SK-N-SH (cell line): Measurements from ENCODE around the gene ELAPOR1. TPM values are rescaled to one million over a fixed set of nuclear protein-coding genes. Genes with fewer than 3 reads are reported as not detected.

ENCODE experiments used
- CTCF ChIA-PET: fragments of 300-600, 350-600 bp; formaldehyde crosslinking; extraction: SDS; loops from one replicate; lab custom pipeline; 2021; lab: Yijun Ruan, JAX
- POLR2A ChIA-PET: fragments of 350-600 bp; sonication (Branson Sonifier 250); formaldehyde crosslinking; extraction: SDS; loops from one replicate; lab custom pipeline; 2020; ENCODE audit warnings: antibody characterized with exemption, inconsistent platforms; lab: Yijun Ruan, JAX
- DNase-seq: peaks from one replicate; pipeline ENCODE4 v3.0.0; 2012
- H2AFZ ChIP-seq: fragments of 200-600 bp; sonication (generic); 2 replicates; pipeline ENCODE4 v1.8.1; 2016; ENCODE audit warnings: antibody characterized with exemption, mild to moderate bottlenecking, low read depth
- H3F3A ChIP-seq: fragments of 200-600 bp; sonication (generic); replicated peaks from 2 replicates; pipeline ENCODE3; 2016; ENCODE audit warnings: antibody characterized with exemption, mild to moderate bottlenecking; ENCODE audit not compliant: insufficient read depth
- H3K27ac ChIP-seq, 2 experiments: fragments of 200-500 bp in 1 of 2; fragments of 200-600 bp in 1 of 2; sonication (Bioruptor generic) in 1 of 2; sonication (generic), shearing (Covaris generic) in 1 of 2; 2 replicates each; pipeline versions ENCODE4 v1.5.1 to v1.6.1; 2014 to 2016; ENCODE audit warnings: low read depth in 2 of 2, inconsistent platforms in 1 of 2, low read length in 1 of 2, mild to moderate bottlenecking in 1 of 2, mixed read lengths in 1 of 2
- H3K27me3 ChIP-seq: fragments of 200-600 bp; sonication (generic), shearing (Covaris generic); 2 replicates; pipeline ENCODE4 v1.6.1; 2016; ENCODE audit warnings: mixed run types; ENCODE audit not compliant: insufficient read depth
- H3K36me3 ChIP-seq, 2 experiments: fragments of 200-500 bp in 1 of 2; fragments of 200-600 bp in 1 of 2; sonication (Bioruptor generic) in 1 of 2; sonication (generic) in 1 of 2; replicated peaks in 1 of 2; 2 replicates each; pipeline versions ENCODE3 to v1.5.1; 2014 to 2016; ENCODE audit warnings: low read length in 1 of 2, mild to moderate bottlenecking in 1 of 2; ENCODE audit not compliant: insufficient read depth in 2 of 2, control insufficient read depth in 1 of 2
- H3K4me1 ChIP-seq, 2 experiments: fragments of 200-500 bp in 1 of 2; fragments of 200-600 bp in 1 of 2; sonication (Bioruptor generic) in 1 of 2; sonication (generic), shearing (Covaris generic) in 1 of 2; 2 replicates each; pipeline versions ENCODE4 v1.5.1 to v1.6.1; 2014 to 2016; ENCODE audit warnings: low read depth in 1 of 2, low read length in 1 of 2, mixed run types in 1 of 2; ENCODE audit not compliant: insufficient read depth in 2 of 2, control insufficient read depth in 1 of 2
- H3K4me2 ChIP-seq: fragments of 200-600 bp; sonication (generic), shearing (Covaris generic); 2 replicates; pipeline ENCODE4 v1.6.1; 2017; ENCODE audit warnings: mixed run types
- H3K4me3 ChIP-seq, 2 experiments: fragments of 200-500 bp in 1 of 2; fragments of 200-600 bp in 1 of 2; sonication (Bioruptor generic) in 1 of 2; sonication (generic), shearing (Covaris generic) in 1 of 2; 2 replicates each; pipeline versions ENCODE4 v1.5.1 to v1.8.1; 2014 to 2016; ENCODE audit warnings: low read depth in 2 of 2, inconsistent platforms in 1 of 2, low read length in 1 of 2, mild to moderate bottlenecking in 1 of 2, mixed read lengths in 1 of 2, moderate library complexity in 1 of 2
- H3K79me2 ChIP-seq: fragments of 200-600 bp; sonication (generic); 2 replicates; pipeline ENCODE4 v1.8.1; 2017; ENCODE audit warnings: mild to moderate bottlenecking; ENCODE audit not compliant: insufficient read depth
- H3K9ac ChIP-seq: fragments of 200-600 bp; sonication (generic); 2 replicates; pipeline ENCODE4 v1.6.1; 2017; ENCODE audit warnings: mixed run types
- H3K9me2 ChIP-seq: fragments of 200-600 bp; sonication (generic); 2 replicates; pipeline ENCODE4 v1.6.1; 2017; ENCODE audit warnings: mixed run types
- H3K9me3 ChIP-seq: fragments of 200-600 bp; sonication (generic); 2 replicates; pipeline ENCODE4 v1.6.1; 2017; ENCODE audit warnings: mixed run types, mild to moderate bottlenecking, moderate library complexity
- H4K20me1 ChIP-seq: fragments of 200-600 bp; sonication (generic); 2 replicates; pipeline ENCODE4 v1.6.1; 2017; ENCODE audit warnings: mild to moderate bottlenecking, mixed run types; ENCODE audit not compliant: insufficient read depth
- EZH2phosphoT487 ChIP-seq: fragments of 200-600 bp; sonication (generic); IDR thresholded peaks from 2 replicates; pipeline ENCODE4 v1.6.1; 2017; ENCODE audit warnings: low read depth, mixed run types, mild to moderate bottlenecking, antibody characterized with exemption, moderate library complexity, borderline replicate concordance
- FOXJ3 ChIP-seq: sonication (generic); formaldehyde crosslinking; IDR thresholded peaks from 2 replicates; pipeline ENCODE4 v1.5.1; 2020; ENCODE audit warnings: mild to moderate bottlenecking, missing genetic modification reagents
- GABPA ChIP-seq: IDR thresholded peaks from 2 replicates; pipeline ENCODE4 v1.4.0; 2012; ENCODE audit warnings: low read depth, mild to moderate bottlenecking
- NFIC ChIP-seq: IDR thresholded peaks from 2 replicates; pipeline ENCODE4 v1.4.0; 2012; ENCODE audit warnings: borderline replicate concordance
- NRF1 ChIP-seq: IDR thresholded peaks from 2 replicates; pipeline ENCODE4 v1.6.1; 2012; ENCODE audit warnings: low read depth, mild to moderate bottlenecking, low read length
- POLR2AphosphoS5 ChIP-seq: IDR thresholded peaks from 2 replicates; pipeline ENCODE4 v1.6.1; 2012; ENCODE audit warnings: low read depth, low read length
- RAD21 ChIP-seq: IDR thresholded peaks from 2 replicates; pipeline ENCODE4 v1.6.1; 2012; ENCODE audit warnings: mild to moderate bottlenecking, low read length
- RCOR1 ChIP-seq: fragments of 150-350 bp; IDR thresholded peaks from 2 replicates; pipeline ENCODE4 v1.6.1; 2017; ENCODE audit warnings: antibody characterized with exemption, low read length
- RFX5 ChIP-seq: IDR thresholded peaks from 2 replicates; pipeline ENCODE4 v1.6.1; 2012; ENCODE audit warnings: mild to moderate bottlenecking, improper control_type of control experiment, low read length
- SIN3A ChIP-seq: IDR thresholded peaks from 2 replicates; pipeline ENCODE4 v1.6.1; 2012; ENCODE audit warnings: low read depth, mild to moderate bottlenecking, low read length, moderate library complexity, borderline replicate concordance
- SMC3 ChIP-seq: IDR thresholded peaks from 2 replicates; pipeline ENCODE4 v1.6.1; 2012; ENCODE audit warnings: low read depth, low read length, improper control_type of control experiment
- TAF1 ChIP-seq: IDR thresholded peaks from 2 replicates; pipeline ENCODE4 v1.6.1; 2012; ENCODE audit warnings: low read depth, mild to moderate bottlenecking, low read length, moderate library complexity, borderline replicate concordance
- TEAD4 ChIP-seq: IDR thresholded peaks from 2 replicates; pipeline ENCODE4 v1.4.0; 2012; ENCODE audit warnings: mild to moderate bottlenecking, borderline replicate concordance; ENCODE audit not compliant: insufficient read depth
- YY1 ChIP-seq: IDR thresholded peaks from 2 replicates; pipeline ENCODE4 v1.4.0; 2012; ENCODE audit warnings: low read depth, mild to moderate bottlenecking
- WGBS: methylation state at CpG from one replicate; pipeline ENCODE4 v1.1.6; 2017; ENCODE audit warnings: low lambda C conversion rate; 5-methylcytosine and 5-hydroxymethylcytosine counted together
- polyA plus RNA-seq, 3 experiments: library from polyadenylated mRNA; depleted of rRNA; stranded (reverse); fragments of >200 nt; gene quantifications; 2 replicates each; pipeline ENCODE4 v1.2.3, GENCODE V29; 2012
- TF ChIP-seq, protein P1 (sequence below): fragments of 200-600 bp; sonication (generic); IDR thresholded peaks from 2 replicates; pipeline ENCODE4 v1.6.1; 2017; ENCODE audit warnings: antibody characterized with exemption, mild to moderate bottlenecking, moderate library complexity

The ELAPOR1 gene
- polyA plus RNA-seq, 1 of the 3 experiments (the other 2 are of a cell fraction) = 1.2 TPM

DNA sequence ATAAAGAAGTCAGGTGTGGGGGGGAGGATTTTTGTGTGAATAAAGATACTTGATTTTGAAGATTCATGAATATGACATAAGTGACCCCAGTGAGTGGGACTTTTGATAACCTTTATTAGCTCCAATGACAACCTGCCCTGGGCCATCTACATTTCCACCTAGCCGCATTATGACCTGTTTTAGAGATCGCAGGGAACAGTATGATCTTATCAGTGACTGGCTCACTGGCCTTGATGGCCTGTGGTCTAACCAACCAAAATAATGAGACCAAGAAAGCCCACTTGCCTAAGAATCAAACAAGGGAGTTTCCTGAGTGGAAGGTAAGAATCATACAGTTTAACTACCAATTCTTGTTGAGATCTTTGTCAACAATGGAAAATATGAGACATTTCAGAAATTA is 1.8 kb downstream of the ELAPOR1 start:
- Histone ChIP-seq H3K79me2 (no peaks in the 10 kb centered on the region), H3K4me2 (no peak overlapping the region)
- 96% methylated on average over 2 of the region's 2 CpGs for WGBS
- TF ChIP-seq, protein P1, sequence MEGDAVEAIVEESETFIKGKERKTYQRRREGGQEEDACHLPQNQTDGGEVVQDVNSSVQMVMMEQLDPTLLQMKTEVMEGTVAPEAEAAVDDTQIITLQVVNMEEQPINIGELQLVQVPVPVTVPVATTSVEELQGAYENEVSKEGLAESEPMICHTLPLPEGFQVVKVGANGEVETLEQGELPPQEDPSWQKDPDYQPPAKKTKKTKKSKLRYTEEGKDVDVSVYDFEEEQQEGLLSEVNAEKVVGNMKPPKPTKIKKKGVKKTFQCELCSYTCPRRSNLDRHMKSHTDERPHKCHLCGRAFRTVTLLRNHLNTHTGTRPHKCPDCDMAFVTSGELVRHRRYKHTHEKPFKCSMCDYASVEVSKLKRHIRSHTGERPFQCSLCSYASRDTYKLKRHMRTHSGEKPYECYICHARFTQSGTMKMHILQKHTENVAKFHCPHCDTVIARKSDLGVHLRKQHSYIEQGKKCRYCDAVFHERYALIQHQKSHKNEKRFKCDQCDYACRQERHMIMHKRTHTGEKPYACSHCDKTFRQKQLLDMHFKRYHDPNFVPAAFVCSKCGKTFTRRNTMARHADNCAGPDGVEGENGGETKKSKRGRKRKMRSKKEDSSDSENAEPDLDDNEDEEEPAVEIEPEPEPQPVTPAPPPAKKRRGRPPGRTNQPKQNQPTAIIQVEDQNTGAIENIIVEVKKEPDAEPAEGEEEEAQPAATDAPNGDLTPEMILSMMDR = no peak
- TF ChIP-seq EZH2phosphoT487 (no peak), NRF1 (no peak), SMC3 (no peak), TEAD4 (no peak), GABPA (no peak), RFX5 (no peak), RAD21 (no peak), SIN3A (no peak), FOXJ3 (CRISPR knock-in tag) (no peak), RCOR1 (no peak), NFIC (no peak), POLR2AphosphoS5 (no peak), TAF1 (no peak)
- TF ChIP-seq, all 33 proteins: peak for 0
- Histone ChIP-seq H3K9me2 (no peaks in the 10 kb centered on the region), H3K4me1 (peaks cover 4 to 13% of the 10 kb centered on the region in 2 experiments; a peak in 1 of 4 replicates), H3K9ac (no peak overlapping the region), H3K27ac (no peak overlapping the region), H3K4me3 (no peak overlapping the region), H4K20me1 (no peaks in the 10 kb centered on the region), H3K36me3 (no peaks in the 10 kb centered on the region), H3K27me3 (peaks cover 16% of the 10 kb centered on the region), H2AFZ (no peak overlapping the region), H3K9me3 (no peaks in the 10 kb centered on the region), H3F3A (no peaks in the 10 kb centered on the region)
- no peak for DNase-seq
- ChIA-PET CTCF (no interaction called here), POLR2A (no interaction called here)

DNA sequence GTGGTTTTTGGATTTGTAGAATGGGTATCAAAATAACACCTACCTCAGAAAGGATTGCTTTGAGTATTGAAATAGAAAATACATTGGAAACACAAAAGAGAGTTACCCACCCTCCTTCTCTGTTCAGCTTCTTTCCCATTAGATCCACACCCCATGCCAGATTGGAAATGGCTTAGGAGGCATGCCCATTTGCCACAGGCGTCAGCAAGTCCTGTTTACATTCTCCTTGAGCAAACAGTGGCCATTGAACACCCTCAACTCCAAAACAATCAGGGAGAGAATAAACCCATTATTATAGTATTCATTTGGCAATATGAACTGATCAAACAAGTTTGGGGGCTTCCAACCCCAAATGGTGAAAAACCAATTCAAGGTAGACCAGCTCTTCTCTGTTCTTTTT is 2.4 kb downstream of the ELAPOR1 start:
- ChIA-PET CTCF (no interaction called here), POLR2A (no interaction called here)
- Histone ChIP-seq H3K9me3 (no peaks in the 10 kb centered on the region), H3F3A (no peaks in the 10 kb centered on the region), H4K20me1 (no peaks in the 10 kb centered on the region), H3K27ac (no peak overlapping the region), H3K9ac (no peak overlapping the region), H2AFZ (no peak overlapping the region), H3K79me2 (no peaks in the 10 kb centered on the region), H3K27me3 (peaks cover 16% of the 10 kb centered on the region), H3K36me3 (no peaks in the 10 kb centered on the region), H3K4me2 (no peak overlapping the region), H3K4me1 (peaks cover 4 to 13% of the 10 kb centered on the region in 2 experiments; a peak in 1 of 4 replicates), H3K4me3 (no peak overlapping the region), H3K9me2 (no peaks in the 10 kb centered on the region)
- WGBS = 60% methylated on average over 1 of the region's 1 CpG
- TF ChIP-seq YY1 = no peak
- DNase-seq = no peak
